GM23338 (cell line): ENCODE measurements around the gene GMPPA. TPM values are rescaled to one million over a fixed set of nuclear protein-coding genes. Genes with fewer than 3 reads are reported as not detected.

Experiments
- ATAC-seq: fragments of 200-7000 bp; cut with Tn5 transposase; 3 replicates; pipeline ENCODE4 v1.9.1; 2020
- DNase-seq: peaks from one replicate; pipeline ENCODE4 v3.0.0-alpha.2; 2015; ENCODE audit warnings: low spot score
- H2AFZ ChIP-seq: fragments of 200-600 bp; sonication (generic); 2 replicates; pipeline ENCODE4 v1.8.0; 2016; ENCODE audit warnings: antibody characterized with exemption, mild to moderate bottlenecking, moderate library complexity
- H3F3A ChIP-seq: fragments of 200-600 bp; sonication (generic); replicated peaks from 2 replicates; pipeline ENCODE4 v1.8.0; 2017; ENCODE audit warnings: antibody characterized with exemption, mixed run types, low read depth
- H3K27ac ChIP-seq: fragments of 200-600 bp; sonication (generic); 2 replicates; pipeline ENCODE4 v1.6.1; 2016; ENCODE audit warnings: low read depth
- H3K27me3 ChIP-seq: fragments of 200-600 bp; sonication (generic); 2 replicates; pipeline ENCODE4 v1.8.0; 2016; ENCODE audit warnings: mild to moderate bottlenecking, mixed run types, moderate library complexity; ENCODE audit not compliant: insufficient read depth
- H3K36me3 ChIP-seq: fragments of 200-600 bp; sonication (generic); 2 replicates; pipeline ENCODE4 v1.8.0; 2016; ENCODE audit warnings: mild to moderate bottlenecking; ENCODE audit not compliant: insufficient read depth
- H3K4me1 ChIP-seq: fragments of 200-600 bp; sonication (generic); 2 replicates; pipeline ENCODE4 v1.8.0; 2016; ENCODE audit warnings: mild to moderate bottlenecking, moderate library complexity; ENCODE audit not compliant: insufficient read depth
- H3K4me2 ChIP-seq: fragments of 200-600 bp; sonication (generic); 2 replicates; pipeline ENCODE4 v1.7.1; 2017; ENCODE audit warnings: mixed run types
- H3K4me3 ChIP-seq: fragments of 200-600 bp; sonication (generic); 2 replicates; pipeline ENCODE4 v1.6.1; 2016; ENCODE audit warnings: mixed run types
- H3K79me2 ChIP-seq: fragments of 200-600 bp; sonication (generic); replicated peaks from 2 replicates; pipeline ENCODE4 v1.8.0; 2017; ENCODE audit warnings: mild to moderate bottlenecking; ENCODE audit not compliant: insufficient read depth
- H3K9me2 ChIP-seq: fragments of 200-600 bp; sonication (generic); 2 replicates; pipeline ENCODE4 v1.8.0; 2017; ENCODE audit not compliant: insufficient read depth
- H4K20me1 ChIP-seq: fragments of 200-600 bp; sonication (generic); replicated peaks from 2 replicates; pipeline ENCODE4 v1.8.0; 2017; ENCODE audit warnings: mild to moderate bottlenecking; ENCODE audit not compliant: insufficient read depth
- H3K27ac Mint-ChIP-seq: 2 replicates; pipeline ENCODE4 v1.8.0; 2020; ENCODE audit warnings: inconsistent platforms, mild to moderate bottlenecking, moderate library complexity, mixed read lengths
- H3K27me3 Mint-ChIP-seq: 3 replicates; pipeline ENCODE4 v1.8.0; 2022; ENCODE audit warnings: low read depth, mild to moderate bottlenecking, moderate library complexity, mixed read lengths, inconsistent platforms; ENCODE audit not compliant: insufficient read depth, poor library complexity
- H3K36me3 Mint-ChIP-seq: 3 replicates; pipeline ENCODE4 v1.8.0; 2021; ENCODE audit warnings: low read depth, mild to moderate bottlenecking, inconsistent platforms, moderate library complexity, mixed read lengths
- H3K4me1 Mint-ChIP-seq: 3 replicates; pipeline ENCODE4 v1.8.0; 2020; ENCODE audit warnings: mild to moderate bottlenecking, inconsistent platforms, mixed read lengths
- H3K4me3 Mint-ChIP-seq: 3 replicates; pipeline ENCODE4 v1.8.0; 2021; ENCODE audit warnings: moderate library complexity, mild to moderate bottlenecking, inconsistent platforms, mixed read lengths
- H3K9me3 Mint-ChIP-seq: 3 replicates; pipeline ENCODE4 v1.8.0; 2020; ENCODE audit warnings: moderate library complexity, mild to moderate bottlenecking, inconsistent platforms, mixed read lengths
- CREB1 ChIP-seq: fragments of 250-450 bp; sonication (Bioruptor Pico); IDR thresholded peaks from 2 replicates; pipeline ENCODE4 v1.5.0; 2020; ENCODE audit warnings: low read depth, mild to moderate bottlenecking, moderate library complexity
- JUNB ChIP-seq: IDR thresholded peaks from one replicate; pipeline ENCODE4 v1.6.1; 2016; ENCODE audit warnings: antibody characterized with exemption; ENCODE audit not compliant: unreplicated experiment
- NANOG ChIP-seq: IDR thresholded peaks from 2 replicates; pipeline ENCODE4 v1.6.1; 2016; ENCODE audit warnings: antibody characterized with exemption, borderline replicate concordance
- STAT1 ChIP-seq: IDR thresholded peaks from one replicate; pipeline ENCODE4 v1.6.1; 2016; ENCODE audit warnings: antibody characterized with exemption; ENCODE audit not compliant: unreplicated experiment
- ZNF331 ChIP-seq: fragments of 250-450 bp; sonication (Bioruptor Pico); IDR thresholded peaks from 2 replicates; pipeline ENCODE4 v1.5.0; 2020; ENCODE audit warnings: low read depth, mild to moderate bottlenecking, moderate library complexity
- polyA plus RNA-seq: library from polyadenylated mRNA; unstranded; fragments of >200 nt; fragmentation: Nextera tagmentation; extraction: Ambion mirVana; gene quantifications from 2 replicates; pipeline ENCODE4 v1.2.1, GENCODE V29; 2016
- total RNA-seq: library from RNA; depleted of rRNA; stranded (reverse); fragments of >200 nt; shearing (Covaris generic); gene quantifications from 2 replicates; pipeline ENCODE4 v1.2.3, GENCODE V29; 2014
- TF ChIP-seq, protein P1 (sequence below): fragments of 250-450 bp; sonication (Bioruptor Pico); IDR thresholded peaks from 2 replicates; pipeline ENCODE4 v1.5.0; 2020; ENCODE audit warnings: mild to moderate bottlenecking, moderate library complexity
- TF ChIP-seq, protein P2 (sequence below): IDR thresholded peaks from one replicate; pipeline ENCODE4 v1.6.1; 2018; ENCODE audit warnings: antibody characterized with exemption; ENCODE audit not compliant: unreplicated experiment
- TF ChIP-seq, protein P3 (sequence below), 2 experiments: fragments of 200-600 bp in 1 of 2; sonication (generic) in 1 of 2; conservative IDR thresholded peaks; 2 replicates each; pipeline versions ENCODE4 v1.5.1 to v1.6.1; 2016 to 2017; ENCODE audit warnings: antibody characterized with exemption in 2 of 2, low read depth in 2 of 2, mild to moderate bottlenecking in 2 of 2, moderate library complexity in 1 of 2
- TF ChIP-seq, protein P4 (sequence below): IDR thresholded peaks from 2 replicates; pipeline ENCODE4 v1.6.1; 2016; ENCODE audit warnings: antibody characterized with exemption

GMPPA gene
- total and polyA plus RNA-seq, 2 experiments from 2014 or later: 27.0 to 33.8 TPM

DNA sequence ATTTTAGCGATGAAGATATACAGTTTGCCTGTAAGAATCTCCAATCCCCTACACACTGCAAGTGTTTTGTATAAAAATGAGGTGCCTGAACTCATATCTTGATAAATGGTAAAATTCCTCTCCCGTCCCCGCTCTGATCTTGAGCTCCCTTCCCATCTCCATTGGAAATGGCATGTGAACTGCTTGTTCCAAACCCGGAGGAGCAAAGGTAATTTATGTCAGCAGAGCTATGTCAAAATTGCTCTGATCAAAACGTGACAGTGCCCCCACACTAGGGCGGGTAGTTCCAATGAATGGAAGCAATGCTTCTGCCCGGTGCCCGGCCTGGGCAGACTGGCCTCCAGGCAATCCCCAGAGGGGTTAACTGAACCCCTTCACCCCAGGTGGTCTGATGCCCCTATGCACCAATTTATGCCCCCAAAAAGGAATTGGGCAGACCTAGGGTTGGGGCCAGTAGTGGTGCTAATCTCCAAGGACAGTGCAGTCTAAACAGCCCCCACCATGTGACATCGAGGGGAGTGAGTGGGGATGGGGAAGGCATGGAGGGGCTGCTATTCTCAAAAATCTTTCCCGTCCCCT lies 3.6 kb upstream of the GMPPA start (continued):
- TF ChIP-seq, protein P1, sequence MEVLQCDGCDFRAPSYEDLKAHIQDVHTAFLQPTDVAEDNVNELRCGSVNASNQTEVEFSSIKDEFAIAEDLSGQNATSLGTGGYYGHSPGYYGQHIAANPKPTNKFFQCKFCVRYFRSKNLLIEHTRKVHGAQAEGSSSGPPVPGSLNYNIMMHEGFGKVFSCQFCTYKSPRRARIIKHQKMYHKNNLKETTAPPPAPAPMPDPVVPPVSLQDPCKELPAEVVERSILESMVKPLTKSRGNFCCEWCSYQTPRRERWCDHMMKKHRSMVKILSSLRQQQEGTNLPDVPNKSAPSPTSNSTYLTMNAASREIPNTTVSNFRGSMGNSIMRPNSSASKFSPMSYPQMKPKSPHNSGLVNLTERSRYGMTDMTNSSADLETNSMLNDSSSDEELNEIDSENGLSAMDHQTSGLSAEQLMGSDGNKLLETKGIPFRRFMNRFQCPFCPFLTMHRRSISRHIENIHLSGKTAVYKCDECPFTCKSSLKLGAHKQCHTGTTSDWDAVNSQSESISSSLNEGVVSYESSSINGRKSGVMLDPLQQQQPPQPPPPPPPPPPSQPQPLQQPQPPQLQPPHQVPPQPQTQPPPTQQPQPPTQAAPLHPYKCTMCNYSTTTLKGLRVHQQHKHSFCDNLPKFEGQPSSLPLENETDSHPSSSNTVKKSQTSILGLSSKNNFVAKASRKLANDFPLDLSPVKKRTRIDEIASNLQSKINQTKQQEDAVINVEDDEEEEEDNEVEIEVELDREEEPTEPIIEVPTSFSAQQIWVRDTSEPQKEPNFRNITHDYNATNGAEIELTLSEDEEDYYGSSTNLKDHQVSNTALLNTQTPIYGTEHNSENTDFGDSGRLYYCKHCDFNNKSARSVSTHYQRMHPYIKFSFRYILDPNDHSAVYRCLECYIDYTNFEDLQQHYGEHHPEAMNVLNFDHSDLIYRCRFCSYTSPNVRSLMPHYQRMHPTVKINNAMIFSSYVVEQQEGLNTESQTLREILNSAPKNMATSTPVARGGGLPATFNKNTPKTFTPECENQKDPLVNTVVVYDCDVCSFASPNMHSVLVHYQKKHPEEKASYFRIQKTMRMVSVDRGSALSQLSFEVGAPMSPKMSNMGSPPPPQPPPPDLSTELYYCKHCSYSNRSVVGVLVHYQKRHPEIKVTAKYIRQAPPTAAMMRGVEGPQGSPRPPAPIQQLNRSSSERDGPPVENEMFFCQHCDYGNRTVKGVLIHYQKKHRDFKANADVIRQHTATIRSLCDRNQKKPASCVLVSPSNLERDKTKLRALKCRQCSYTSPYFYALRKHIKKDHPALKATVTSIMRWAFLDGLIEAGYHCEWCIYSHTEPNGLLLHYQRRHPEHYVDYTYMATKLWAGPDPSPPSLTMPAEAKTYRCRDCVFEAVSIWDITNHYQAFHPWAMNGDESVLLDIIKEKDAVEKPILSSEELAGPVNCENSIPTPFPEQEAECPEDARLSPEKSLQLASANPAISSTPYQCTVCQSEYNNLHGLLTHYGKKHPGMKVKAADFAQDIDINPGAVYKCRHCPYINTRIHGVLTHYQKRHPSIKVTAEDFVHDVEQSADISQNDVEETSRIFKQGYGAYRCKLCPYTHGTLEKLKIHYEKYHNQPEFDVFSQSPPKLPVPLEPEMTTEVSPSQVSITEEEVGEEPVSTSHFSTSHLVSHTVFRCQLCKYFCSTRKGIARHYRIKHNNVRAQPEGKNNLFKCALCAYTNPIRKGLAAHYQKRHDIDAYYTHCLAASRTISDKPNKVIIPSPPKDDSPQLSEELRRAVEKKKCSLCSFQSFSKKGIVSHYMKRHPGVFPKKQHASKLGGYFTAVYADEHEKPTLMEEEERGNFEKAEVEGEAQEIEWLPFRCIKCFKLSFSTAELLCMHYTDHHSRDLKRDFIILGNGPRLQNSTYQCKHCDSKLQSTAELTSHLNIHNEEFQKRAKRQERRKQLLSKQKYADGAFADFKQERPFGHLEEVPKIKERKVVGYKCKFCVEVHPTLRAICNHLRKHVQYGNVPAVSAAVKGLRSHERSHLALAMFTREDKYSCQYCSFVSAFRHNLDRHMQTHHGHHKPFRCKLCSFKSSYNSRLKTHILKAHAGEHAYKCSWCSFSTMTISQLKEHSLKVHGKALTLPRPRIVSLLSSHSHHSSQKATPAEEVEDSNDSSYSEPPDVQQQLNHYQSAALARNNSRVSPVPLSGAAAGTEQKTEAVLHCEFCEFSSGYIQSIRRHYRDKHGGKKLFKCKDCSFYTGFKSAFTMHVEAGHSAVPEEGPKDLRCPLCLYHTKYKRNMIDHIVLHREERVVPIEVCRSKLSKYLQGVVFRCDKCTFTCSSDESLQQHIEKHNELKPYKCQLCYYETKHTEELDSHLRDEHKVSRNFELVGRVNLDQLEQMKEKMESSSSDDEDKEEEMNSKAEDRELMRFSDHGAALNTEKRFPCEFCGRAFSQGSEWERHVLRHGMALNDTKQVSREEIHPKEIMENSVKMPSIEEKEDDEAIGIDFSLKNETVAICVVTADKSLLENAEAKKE (CRISPR knock-in tag): no peak
- no peak for TF ChIP-seq ZNF331 (CRISPR knock-in tag)
- no peak for TF ChIP-seq CREB1 (CRISPR knock-in tag)
- no peak for TF ChIP-seq NANOG
- TF ChIP-seq JUNB: no peak
- no peak for TF ChIP-seq STAT1

DNA sequence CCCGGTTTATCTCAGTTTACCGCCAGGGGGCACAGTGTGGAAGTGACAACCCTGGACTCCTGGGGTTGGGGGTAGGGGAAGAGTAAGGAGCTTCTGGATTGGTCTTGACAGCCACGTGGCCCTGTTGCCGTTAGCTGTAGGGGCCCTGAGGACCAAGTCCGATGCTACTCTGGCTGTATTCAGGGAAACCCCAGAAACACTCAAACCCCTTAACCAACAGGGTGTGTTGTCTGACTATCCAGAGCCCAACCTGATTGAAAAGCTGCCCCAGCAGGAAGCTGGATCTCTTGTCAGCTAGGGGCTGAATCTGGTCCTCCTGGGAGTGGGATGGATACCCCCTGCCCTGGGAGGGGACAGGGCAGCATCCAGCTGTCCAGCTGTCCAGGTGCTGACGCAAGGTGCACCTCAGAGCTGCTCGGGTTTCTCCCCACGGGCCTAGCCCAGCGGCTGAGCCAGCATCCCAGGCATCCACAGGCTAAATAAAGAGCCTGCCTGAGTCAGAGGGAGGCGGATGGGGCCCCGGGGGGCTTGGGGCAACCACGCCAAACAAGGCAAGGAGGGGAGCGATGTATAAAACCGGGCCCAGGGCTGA lies 3.1 kb upstream of the GMPPA start:
- Mint-ChIP-seq H3K4me1 (peaks cover 41% of the 10 kb centered on the region), H3K4me3 (no peak overlapping the region)
- peaks cover 28% of the 10 kb centered on the region for H3K4me1 ChIP-seq

More for the DNA sequence above, 3.1 kb upstream of the GMPPA start:
- Histone ChIP-seq H3K27me3 (peaks cover 52% of the 10 kb centered on the region), H3K4me2 (peak overlapping the region; percentile 98), H3K27ac (no peak overlapping the region), H4K20me1 (no peaks in the 10 kb centered on the region), H2AFZ (no peak overlapping the region), H3F3A (peaks cover 17% of the 10 kb centered on the region), H3K9me2 (no peaks in the 10 kb centered on the region), H3K4me3 (no peak overlapping the region), H3K79me2 (no peaks in the 10 kb centered on the region), H3K36me3 (no peaks in the 10 kb centered on the region)
- ATAC-seq (peak; percentile 15), DNase-seq (peak; percentile 95)
- Mint-ChIP-seq H3K9me3 (no peaks in the 10 kb centered on the region; the same call in 2 of the 3 replicates), H3K27ac (no peak overlapping the region), H3K36me3 (no peaks in the 10 kb centered on the region; the same call in 2 of the 3 replicates), H3K27me3 (peaks cover 49% of the 10 kb centered on the region)
- TF ChIP-seq, protein P2, sequence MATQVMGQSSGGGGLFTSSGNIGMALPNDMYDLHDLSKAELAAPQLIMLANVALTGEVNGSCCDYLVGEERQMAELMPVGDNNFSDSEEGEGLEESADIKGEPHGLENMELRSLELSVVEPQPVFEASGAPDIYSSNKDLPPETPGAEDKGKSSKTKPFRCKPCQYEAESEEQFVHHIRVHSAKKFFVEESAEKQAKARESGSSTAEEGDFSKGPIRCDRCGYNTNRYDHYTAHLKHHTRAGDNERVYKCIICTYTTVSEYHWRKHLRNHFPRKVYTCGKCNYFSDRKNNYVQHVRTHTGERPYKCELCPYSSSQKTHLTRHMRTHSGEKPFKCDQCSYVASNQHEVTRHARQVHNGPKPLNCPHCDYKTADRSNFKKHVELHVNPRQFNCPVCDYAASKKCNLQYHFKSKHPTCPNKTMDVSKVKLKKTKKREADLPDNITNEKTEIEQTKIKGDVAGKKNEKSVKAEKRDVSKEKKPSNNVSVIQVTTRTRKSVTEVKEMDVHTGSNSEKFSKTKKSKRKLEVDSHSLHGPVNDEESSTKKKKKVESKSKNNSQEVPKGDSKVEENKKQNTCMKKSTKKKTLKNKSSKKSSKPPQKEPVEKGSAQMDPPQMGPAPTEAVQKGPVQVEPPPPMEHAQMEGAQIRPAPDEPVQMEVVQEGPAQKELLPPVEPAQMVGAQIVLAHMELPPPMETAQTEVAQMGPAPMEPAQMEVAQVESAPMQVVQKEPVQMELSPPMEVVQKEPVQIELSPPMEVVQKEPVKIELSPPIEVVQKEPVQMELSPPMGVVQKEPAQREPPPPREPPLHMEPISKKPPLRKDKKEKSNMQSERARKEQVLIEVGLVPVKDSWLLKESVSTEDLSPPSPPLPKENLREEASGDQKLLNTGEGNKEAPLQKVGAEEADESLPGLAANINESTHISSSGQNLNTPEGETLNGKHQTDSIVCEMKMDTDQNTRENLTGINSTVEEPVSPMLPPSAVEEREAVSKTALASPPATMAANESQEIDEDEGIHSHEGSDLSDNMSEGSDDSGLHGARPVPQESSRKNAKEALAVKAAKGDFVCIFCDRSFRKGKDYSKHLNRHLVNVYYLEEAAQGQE: peak; percentile 43
- TF ChIP-seq, protein P3, sequence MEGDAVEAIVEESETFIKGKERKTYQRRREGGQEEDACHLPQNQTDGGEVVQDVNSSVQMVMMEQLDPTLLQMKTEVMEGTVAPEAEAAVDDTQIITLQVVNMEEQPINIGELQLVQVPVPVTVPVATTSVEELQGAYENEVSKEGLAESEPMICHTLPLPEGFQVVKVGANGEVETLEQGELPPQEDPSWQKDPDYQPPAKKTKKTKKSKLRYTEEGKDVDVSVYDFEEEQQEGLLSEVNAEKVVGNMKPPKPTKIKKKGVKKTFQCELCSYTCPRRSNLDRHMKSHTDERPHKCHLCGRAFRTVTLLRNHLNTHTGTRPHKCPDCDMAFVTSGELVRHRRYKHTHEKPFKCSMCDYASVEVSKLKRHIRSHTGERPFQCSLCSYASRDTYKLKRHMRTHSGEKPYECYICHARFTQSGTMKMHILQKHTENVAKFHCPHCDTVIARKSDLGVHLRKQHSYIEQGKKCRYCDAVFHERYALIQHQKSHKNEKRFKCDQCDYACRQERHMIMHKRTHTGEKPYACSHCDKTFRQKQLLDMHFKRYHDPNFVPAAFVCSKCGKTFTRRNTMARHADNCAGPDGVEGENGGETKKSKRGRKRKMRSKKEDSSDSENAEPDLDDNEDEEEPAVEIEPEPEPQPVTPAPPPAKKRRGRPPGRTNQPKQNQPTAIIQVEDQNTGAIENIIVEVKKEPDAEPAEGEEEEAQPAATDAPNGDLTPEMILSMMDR (conservative IDR thresholded peaks at IDR 0.05; ENCODE audit: low read depth in 2 of 2): peak; percentile 86 to 90
- TF ChIP-seq, protein P4, sequence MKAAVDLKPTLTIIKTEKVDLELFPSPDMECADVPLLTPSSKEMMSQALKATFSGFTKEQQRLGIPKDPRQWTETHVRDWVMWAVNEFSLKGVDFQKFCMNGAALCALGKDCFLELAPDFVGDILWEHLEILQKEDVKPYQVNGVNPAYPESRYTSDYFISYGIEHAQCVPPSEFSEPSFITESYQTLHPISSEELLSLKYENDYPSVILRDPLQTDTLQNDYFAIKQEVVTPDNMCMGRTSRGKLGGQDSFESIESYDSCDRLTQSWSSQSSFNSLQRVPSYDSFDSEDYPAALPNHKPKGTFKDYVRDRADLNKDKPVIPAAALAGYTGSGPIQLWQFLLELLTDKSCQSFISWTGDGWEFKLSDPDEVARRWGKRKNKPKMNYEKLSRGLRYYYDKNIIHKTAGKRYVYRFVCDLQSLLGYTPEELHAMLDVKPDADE: no peak
